MM.1S (cell line): ENCODE data around the gene CABLES1.
"Not testable (repeated sequence)": the region's sequence is repeated elsewhere in the genome, so short reads cannot be mapped to it uniquely, and the experiment has no call there.

Experiments used
- EZH2 ChIP-seq: fragments of 300-600 bp; sonication (generic); optimal IDR thresholded peaks from 2 replicates; pipeline ENCODE3; 2017; ENCODE audit warnings: low read depth, mild to moderate bottlenecking, antibody characterized with exemption, low read length, mixed read lengths
- EZH2phosphoT487 ChIP-seq: fragments of 300-600 bp; sonication (generic); IDR thresholded peaks from 2 replicates; pipeline ENCODE4 v1.6.1; 2018; ENCODE audit warnings: antibody characterized with exemption, low read length
- TF ChIP-seq, protein P1 (sequence below): fragments of 300-600 bp; sonication (generic); IDR thresholded peaks from 2 replicates; pipeline ENCODE4 v1.5.1; 2016; ENCODE audit warnings: antibody characterized with exemption, low read length, mixed read lengths

DNA sequence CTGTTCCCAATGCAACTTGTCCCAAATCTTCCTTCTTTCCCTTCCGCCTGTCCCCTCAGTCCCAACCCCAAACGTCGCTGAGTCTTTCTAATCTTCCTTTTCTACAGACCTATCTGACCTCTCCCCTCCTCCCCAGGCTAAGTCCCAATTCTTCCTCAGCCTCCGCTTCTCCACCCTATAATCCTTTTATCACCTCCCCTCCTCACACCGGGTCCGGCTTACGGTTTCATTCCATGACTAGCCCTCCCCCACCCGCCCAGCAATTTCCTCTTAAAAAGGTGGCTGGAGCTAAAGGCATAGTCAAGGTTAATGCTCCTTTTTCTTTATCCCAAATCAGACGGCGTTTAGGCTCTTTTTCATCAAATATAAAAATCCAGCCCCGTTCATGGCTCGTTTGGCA, 150.3 kb downstream of the CABLES1 start:
- TF ChIP-seq, protein P1, sequence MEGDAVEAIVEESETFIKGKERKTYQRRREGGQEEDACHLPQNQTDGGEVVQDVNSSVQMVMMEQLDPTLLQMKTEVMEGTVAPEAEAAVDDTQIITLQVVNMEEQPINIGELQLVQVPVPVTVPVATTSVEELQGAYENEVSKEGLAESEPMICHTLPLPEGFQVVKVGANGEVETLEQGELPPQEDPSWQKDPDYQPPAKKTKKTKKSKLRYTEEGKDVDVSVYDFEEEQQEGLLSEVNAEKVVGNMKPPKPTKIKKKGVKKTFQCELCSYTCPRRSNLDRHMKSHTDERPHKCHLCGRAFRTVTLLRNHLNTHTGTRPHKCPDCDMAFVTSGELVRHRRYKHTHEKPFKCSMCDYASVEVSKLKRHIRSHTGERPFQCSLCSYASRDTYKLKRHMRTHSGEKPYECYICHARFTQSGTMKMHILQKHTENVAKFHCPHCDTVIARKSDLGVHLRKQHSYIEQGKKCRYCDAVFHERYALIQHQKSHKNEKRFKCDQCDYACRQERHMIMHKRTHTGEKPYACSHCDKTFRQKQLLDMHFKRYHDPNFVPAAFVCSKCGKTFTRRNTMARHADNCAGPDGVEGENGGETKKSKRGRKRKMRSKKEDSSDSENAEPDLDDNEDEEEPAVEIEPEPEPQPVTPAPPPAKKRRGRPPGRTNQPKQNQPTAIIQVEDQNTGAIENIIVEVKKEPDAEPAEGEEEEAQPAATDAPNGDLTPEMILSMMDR = not testable (repeated sequence)
- TF ChIP-seq EZH2phosphoT487, EZH2: not testable (repeated sequence)
